ENCODE measurements around the gene FAM13B. TPM values are rescaled to one million over a fixed set of nuclear protein-coding genes. Genes with fewer than 3 reads are reported as not detected.
A peak's percentile ranks its signal among the peaks of the same experiment; 100 is the strongest.
"Not testable (repeated sequence)": the region's sequence is repeated elsewhere in the genome, so short reads cannot be mapped to it uniquely, and the experiment has no call there.

The FAM13B gene
- polyA plus RNA-seq, 5 donors = 30.5 to 58.9 (median 51.2) TPM

- peak; percentile 55 to 74 for DNase-seq
These were observed 3.0 kb upstream of the FAM13B start for GRCh38 chr5:138035605-138036537.

- no peak for DNase-seq
These were observed 1.0 kb upstream of the FAM13B start for GRCh38 chr5:138033907-138034306.

GRCh38 chr5:138033386-138033808 lies 518 bp upstream of the FAM13B start:
- peak in 1 of 2 donors; percentile 23 for DNase-seq

GRCh38 chr5:138032028-138032571 lies 779 bp downstream of the FAM13B start:
- DNase-seq = no peak

- DNase-seq = no peak
These were observed 2.9 kb downstream of the FAM13B start for GRCh38 chr5:138029944-138030343.

GRCh38 chr5:138029501-138029900 lies 3.4 kb downstream of the FAM13B start:
- DNase-seq = no peak

- DNase-seq = no peak
These were observed 3.9 kb downstream of the FAM13B start for GRCh38 chr5:138028971-138029365.

- DNase-seq = not testable (repeated sequence)
These were observed 4.5 kb downstream of the FAM13B start for GRCh38 chr5:138028262-138028970.

- not testable (repeated sequence) for DNase-seq
These were observed 6.1 kb downstream of the FAM13B start for GRCh38 chr5:138026793-138027192.

GRCh38 chr5:138025285-138025684 lies 7.6 kb downstream of the FAM13B start:
- DNase-seq = no peak

GRCh38 chr5:138024117-138024516 lies 8.8 kb downstream of the FAM13B start:
- no peak for DNase-seq

- no peak for DNase-seq
These were observed 10.0 kb downstream of the FAM13B start for GRCh38 chr5:138022912-138023311.

- no peak for DNase-seq
These were observed 11.1 kb downstream of the FAM13B start for GRCh38 chr5:138021771-138022170.

GRCh38 chr5:138018849-138019248 lies 14.0 kb downstream of the FAM13B start:
- no peak for DNase-seq

GRCh38 chr5:138015916-138016315 lies 17.0 kb downstream of the FAM13B start:
- no peak for DNase-seq

- no peak for DNase-seq
These were observed 20.9 kb downstream of the FAM13B start for GRCh38 chr5:138011991-138012390.

- no peak for DNase-seq
These were observed 32.7 kb downstream of the FAM13B start for GRCh38 chr5:138000102-138000723.

GRCh38 chr5:137997726-137998213 lies 35.1 kb downstream of the FAM13B start:
- DNase-seq = no peak

- DNase-seq = no peak
These were observed 37.1 kb downstream of the FAM13B start for GRCh38 chr5:137995749-137996128.

GRCh38 chr5:137995077-137995748 lies 37.7 kb downstream of the FAM13B start:
- no peak for DNase-seq

GRCh38 chr5:137994556-137994955 lies 38.3 kb downstream of the FAM13B start:
- no peak for DNase-seq

All from right lung (tissue), 5 donors.